Measurements from ENCODE around the gene ATP11C. TPM values are rescaled to one million over a fixed set of nuclear protein-coding genes. Genes with fewer than 3 reads are reported as not detected.

ATP11C gene
- total and polyA plus RNA-seq, 2 experiments from 2014 or later, result 44.0 to 90.7 TPM

DNA sequence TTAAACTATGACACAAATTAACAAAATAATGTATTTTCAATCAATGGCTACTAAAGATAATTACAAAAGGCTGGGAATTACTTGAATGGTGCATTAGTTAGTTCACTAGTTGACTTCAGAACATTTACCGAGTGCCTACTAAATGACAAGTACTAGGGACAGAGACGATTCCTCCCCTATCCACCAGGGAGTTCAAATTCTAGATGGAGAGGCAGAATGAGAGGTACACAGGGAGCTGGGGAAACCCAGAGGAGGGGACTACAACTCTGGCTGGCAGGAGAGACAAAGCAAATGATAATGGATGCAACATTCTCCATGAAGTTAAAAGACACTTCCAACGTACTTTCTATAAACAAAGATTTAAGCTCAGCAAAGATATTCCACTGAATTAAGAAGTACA is 181.8 kb downstream of the ATP11C start:
- Histone ChIP-seq H3K79me2 (replicated peaks; ENCODE audit: insufficient read depth) (0 out of 2 replicates have a peak, but pooled peaks cover 17% of the 10 kb centered on the region), H4K20me1 (replicated peaks; ENCODE audit: insufficient read depth) (no peaks in the 10 kb centered on the region), H3K36me3 (ENCODE audit: insufficient read depth) (no peaks in the 10 kb centered on the region), H2AFZ (no peak overlapping the region), H3K9me2 (ENCODE audit: insufficient read depth) (no peaks in the 10 kb centered on the region), H3K27ac (ENCODE audit: low read depth) (no peak overlapping the region), H3F3A (replicated peaks; ENCODE audit: low read depth) (no peaks in the 10 kb centered on the region), H3K4me3 (no peak overlapping the region), H3K27me3 (ENCODE audit: insufficient read depth) (no peaks in the 10 kb centered on the region), H3K4me1 (ENCODE audit: insufficient read depth) (peaks cover 6% of the 10 kb centered on the region; the same call in 1 of the 2 replicates), H3K4me2 (no peak overlapping the region)
- Mint-ChIP-seq H3K27ac (no peak overlapping the region), H3K9me3 (peaks cover 16% of the 10 kb centered on the region; the same call in 2 of the 3 replicates), H3K4me1 (peaks cover 3% of the 10 kb centered on the region), H3K27me3 (ENCODE audit: insufficient read depth, low read depth, poor library complexity) (no peaks in the 10 kb centered on the region), H3K36me3 (ENCODE audit: low read depth) (peaks cover 28% of the 10 kb centered on the region; the same call in 2 of the 3 replicates), H3K4me3 (no peak overlapping the region)
- TF ChIP-seq EZH2 (IDR thresholded peaks at IDR 0.05; ENCODE audit: low read depth, unreplicated experiment) (no peak), POLR2AphosphoS5 (IDR thresholded peaks at IDR 0.05; ENCODE audit: low read depth) (no peak), CREB1 (CRISPR knock-in tag; IDR thresholded peaks at IDR 0.05; ENCODE audit: low read depth) (no peak), NANOG (IDR thresholded peaks at IDR 0.05; ENCODE audit: borderline replicate concordance) (no peak), ZNF114 (CRISPR knock-in tag; IDR thresholded peaks at IDR 0.05) (no peak), EZH2phosphoT487 (IDR thresholded peaks at IDR 0.05; ENCODE audit: unreplicated experiment) (no peak), STAT1 (IDR thresholded peaks at IDR 0.05; ENCODE audit: unreplicated experiment) (no peak), JUNB (IDR thresholded peaks at IDR 0.05; ENCODE audit: unreplicated experiment) (no peak)
- TF ChIP-seq, protein P1, sequence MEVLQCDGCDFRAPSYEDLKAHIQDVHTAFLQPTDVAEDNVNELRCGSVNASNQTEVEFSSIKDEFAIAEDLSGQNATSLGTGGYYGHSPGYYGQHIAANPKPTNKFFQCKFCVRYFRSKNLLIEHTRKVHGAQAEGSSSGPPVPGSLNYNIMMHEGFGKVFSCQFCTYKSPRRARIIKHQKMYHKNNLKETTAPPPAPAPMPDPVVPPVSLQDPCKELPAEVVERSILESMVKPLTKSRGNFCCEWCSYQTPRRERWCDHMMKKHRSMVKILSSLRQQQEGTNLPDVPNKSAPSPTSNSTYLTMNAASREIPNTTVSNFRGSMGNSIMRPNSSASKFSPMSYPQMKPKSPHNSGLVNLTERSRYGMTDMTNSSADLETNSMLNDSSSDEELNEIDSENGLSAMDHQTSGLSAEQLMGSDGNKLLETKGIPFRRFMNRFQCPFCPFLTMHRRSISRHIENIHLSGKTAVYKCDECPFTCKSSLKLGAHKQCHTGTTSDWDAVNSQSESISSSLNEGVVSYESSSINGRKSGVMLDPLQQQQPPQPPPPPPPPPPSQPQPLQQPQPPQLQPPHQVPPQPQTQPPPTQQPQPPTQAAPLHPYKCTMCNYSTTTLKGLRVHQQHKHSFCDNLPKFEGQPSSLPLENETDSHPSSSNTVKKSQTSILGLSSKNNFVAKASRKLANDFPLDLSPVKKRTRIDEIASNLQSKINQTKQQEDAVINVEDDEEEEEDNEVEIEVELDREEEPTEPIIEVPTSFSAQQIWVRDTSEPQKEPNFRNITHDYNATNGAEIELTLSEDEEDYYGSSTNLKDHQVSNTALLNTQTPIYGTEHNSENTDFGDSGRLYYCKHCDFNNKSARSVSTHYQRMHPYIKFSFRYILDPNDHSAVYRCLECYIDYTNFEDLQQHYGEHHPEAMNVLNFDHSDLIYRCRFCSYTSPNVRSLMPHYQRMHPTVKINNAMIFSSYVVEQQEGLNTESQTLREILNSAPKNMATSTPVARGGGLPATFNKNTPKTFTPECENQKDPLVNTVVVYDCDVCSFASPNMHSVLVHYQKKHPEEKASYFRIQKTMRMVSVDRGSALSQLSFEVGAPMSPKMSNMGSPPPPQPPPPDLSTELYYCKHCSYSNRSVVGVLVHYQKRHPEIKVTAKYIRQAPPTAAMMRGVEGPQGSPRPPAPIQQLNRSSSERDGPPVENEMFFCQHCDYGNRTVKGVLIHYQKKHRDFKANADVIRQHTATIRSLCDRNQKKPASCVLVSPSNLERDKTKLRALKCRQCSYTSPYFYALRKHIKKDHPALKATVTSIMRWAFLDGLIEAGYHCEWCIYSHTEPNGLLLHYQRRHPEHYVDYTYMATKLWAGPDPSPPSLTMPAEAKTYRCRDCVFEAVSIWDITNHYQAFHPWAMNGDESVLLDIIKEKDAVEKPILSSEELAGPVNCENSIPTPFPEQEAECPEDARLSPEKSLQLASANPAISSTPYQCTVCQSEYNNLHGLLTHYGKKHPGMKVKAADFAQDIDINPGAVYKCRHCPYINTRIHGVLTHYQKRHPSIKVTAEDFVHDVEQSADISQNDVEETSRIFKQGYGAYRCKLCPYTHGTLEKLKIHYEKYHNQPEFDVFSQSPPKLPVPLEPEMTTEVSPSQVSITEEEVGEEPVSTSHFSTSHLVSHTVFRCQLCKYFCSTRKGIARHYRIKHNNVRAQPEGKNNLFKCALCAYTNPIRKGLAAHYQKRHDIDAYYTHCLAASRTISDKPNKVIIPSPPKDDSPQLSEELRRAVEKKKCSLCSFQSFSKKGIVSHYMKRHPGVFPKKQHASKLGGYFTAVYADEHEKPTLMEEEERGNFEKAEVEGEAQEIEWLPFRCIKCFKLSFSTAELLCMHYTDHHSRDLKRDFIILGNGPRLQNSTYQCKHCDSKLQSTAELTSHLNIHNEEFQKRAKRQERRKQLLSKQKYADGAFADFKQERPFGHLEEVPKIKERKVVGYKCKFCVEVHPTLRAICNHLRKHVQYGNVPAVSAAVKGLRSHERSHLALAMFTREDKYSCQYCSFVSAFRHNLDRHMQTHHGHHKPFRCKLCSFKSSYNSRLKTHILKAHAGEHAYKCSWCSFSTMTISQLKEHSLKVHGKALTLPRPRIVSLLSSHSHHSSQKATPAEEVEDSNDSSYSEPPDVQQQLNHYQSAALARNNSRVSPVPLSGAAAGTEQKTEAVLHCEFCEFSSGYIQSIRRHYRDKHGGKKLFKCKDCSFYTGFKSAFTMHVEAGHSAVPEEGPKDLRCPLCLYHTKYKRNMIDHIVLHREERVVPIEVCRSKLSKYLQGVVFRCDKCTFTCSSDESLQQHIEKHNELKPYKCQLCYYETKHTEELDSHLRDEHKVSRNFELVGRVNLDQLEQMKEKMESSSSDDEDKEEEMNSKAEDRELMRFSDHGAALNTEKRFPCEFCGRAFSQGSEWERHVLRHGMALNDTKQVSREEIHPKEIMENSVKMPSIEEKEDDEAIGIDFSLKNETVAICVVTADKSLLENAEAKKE (CRISPR knock-in tag; IDR thresholded peaks at IDR 0.05), result no peak
- TF ChIP-seq, protein P2, sequence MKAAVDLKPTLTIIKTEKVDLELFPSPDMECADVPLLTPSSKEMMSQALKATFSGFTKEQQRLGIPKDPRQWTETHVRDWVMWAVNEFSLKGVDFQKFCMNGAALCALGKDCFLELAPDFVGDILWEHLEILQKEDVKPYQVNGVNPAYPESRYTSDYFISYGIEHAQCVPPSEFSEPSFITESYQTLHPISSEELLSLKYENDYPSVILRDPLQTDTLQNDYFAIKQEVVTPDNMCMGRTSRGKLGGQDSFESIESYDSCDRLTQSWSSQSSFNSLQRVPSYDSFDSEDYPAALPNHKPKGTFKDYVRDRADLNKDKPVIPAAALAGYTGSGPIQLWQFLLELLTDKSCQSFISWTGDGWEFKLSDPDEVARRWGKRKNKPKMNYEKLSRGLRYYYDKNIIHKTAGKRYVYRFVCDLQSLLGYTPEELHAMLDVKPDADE (IDR thresholded peaks at IDR 0.05), result no peak
- TF ChIP-seq, protein P3, sequence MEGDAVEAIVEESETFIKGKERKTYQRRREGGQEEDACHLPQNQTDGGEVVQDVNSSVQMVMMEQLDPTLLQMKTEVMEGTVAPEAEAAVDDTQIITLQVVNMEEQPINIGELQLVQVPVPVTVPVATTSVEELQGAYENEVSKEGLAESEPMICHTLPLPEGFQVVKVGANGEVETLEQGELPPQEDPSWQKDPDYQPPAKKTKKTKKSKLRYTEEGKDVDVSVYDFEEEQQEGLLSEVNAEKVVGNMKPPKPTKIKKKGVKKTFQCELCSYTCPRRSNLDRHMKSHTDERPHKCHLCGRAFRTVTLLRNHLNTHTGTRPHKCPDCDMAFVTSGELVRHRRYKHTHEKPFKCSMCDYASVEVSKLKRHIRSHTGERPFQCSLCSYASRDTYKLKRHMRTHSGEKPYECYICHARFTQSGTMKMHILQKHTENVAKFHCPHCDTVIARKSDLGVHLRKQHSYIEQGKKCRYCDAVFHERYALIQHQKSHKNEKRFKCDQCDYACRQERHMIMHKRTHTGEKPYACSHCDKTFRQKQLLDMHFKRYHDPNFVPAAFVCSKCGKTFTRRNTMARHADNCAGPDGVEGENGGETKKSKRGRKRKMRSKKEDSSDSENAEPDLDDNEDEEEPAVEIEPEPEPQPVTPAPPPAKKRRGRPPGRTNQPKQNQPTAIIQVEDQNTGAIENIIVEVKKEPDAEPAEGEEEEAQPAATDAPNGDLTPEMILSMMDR (conservative IDR thresholded peaks at IDR 0.05; ENCODE audit: low read depth in 2 of 2), result no peak
- peak; percentile 11 for DNase-seq (ENCODE audit: low spot score)
- peak; percentile 75 for ATAC-seq

All from GM23338 (cell line).